ENCODE measurements around the gene HEBP1.

DNA sequence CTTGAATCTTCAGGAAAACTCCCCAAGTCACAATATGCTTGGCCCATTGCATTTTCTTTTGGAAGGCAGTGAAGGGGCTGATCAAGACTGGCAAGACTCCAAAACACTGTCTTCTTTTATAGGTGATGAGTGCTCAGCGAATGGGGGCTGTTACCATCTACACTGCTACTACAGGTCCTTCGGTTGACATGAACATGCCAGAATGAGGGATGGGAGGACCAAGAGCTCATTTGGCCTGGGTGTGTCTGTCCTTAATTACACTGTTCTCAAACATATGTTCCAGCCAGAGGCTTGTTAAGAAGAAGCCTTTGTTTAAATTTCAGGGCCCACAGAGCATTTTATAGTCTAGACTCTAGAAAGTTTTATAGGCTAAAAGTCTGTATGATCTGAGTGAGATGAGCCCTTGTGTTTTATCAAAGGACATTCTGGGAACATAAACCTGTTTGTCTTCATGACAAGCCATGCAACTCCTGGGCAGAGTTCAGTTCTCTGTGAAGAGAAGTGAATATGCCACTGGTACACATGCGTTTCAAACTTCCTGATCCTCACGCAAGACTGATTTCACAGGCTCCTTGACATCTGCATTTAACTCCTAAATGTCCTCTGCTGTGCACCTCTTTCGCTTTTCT is 39.4 kb upstream of the HEBP1 start:
- TF ChIP-seq POLR2AphosphoS5 (IDR thresholded peaks at IDR 0.05) (no peak), CTCF (IDR thresholded peaks at IDR 0.05) (no peak)

Measured in esophagus muscularis mucosa (tissue), 3 donors.